ENCODE results near the gene FAR1. TPM values are rescaled to one million over a fixed set of nuclear protein-coding genes. Genes with fewer than 3 reads are reported as not detected.
"Not testable (repeated sequence)": the region's sequence is repeated elsewhere in the genome, so short reads cannot be mapped to it uniquely, and the experiment has no call there.

Gene FAR1
- total RNA-seq, 1 donor from 2014 or later, result 35.1 TPM

DNA sequence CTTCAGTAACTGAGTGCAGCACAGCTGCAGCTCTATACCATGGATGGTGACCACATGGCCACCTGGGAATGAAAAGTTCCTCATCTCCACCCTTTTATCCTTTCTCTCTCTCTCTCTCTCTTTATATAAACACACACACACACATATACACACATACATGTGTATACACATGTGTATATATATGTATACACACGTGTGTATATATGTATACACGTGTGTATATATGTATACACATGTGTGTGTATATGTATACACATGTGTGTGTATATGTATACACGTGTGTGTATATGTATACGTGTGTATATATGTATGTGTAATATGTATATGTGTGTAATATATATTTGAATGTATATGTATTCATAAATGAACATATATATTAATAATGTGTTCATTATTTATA lies 18.8 kb upstream of the FAR1 start:
- TF ChIP-seq, protein P1, sequence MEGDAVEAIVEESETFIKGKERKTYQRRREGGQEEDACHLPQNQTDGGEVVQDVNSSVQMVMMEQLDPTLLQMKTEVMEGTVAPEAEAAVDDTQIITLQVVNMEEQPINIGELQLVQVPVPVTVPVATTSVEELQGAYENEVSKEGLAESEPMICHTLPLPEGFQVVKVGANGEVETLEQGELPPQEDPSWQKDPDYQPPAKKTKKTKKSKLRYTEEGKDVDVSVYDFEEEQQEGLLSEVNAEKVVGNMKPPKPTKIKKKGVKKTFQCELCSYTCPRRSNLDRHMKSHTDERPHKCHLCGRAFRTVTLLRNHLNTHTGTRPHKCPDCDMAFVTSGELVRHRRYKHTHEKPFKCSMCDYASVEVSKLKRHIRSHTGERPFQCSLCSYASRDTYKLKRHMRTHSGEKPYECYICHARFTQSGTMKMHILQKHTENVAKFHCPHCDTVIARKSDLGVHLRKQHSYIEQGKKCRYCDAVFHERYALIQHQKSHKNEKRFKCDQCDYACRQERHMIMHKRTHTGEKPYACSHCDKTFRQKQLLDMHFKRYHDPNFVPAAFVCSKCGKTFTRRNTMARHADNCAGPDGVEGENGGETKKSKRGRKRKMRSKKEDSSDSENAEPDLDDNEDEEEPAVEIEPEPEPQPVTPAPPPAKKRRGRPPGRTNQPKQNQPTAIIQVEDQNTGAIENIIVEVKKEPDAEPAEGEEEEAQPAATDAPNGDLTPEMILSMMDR (IDR thresholded peaks at IDR 0.05; ENCODE audit: borderline replicate concordance), result no peak
- no peak for DNase-seq
- no peak overlapping the region for H3K27ac ChIP-seq (replicated peaks)
- no peaks in the 10 kb centered on the region for H3K9me3 ChIP-seq (replicated peaks)
- no peak overlapping the region for H3K4me3 ChIP-seq
- intact Hi-C loops (cut with micrococcal nuclease), result no loop called here
- H3K27me3 ChIP-seq (ENCODE audit: low read depth), result peaks cover 34% of the 10 kb centered on the region
- no peaks in the 10 kb centered on the region for H3K4me1 ChIP-seq
- no peaks in the 10 kb centered on the region for H3K36me3 ChIP-seq

DNA sequence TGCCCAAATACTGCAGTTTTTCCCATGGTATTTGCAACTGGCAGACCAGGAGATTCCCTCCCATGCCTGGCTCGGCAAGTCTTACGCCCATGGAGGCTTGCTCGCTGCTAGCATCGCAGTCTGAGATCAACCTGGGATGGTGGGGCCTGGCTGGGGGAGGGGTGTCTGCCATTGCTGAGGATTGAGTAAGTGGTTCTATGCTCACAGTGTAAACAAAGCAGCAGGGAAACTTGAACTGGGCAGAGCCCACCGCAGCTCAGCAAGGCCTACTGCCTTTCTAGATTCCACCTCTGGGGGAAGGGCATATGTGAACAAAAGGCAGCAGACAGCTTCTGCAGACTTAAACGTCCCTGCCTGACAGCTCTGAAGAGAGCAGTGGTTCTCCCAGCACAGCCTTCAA lies 17.0 kb upstream of the FAR1 start:
- H3K36me3 ChIP-seq; H3K4me1 ChIP-seq; intact Hi-C loops (cut with micrococcal nuclease); H3K27ac ChIP-seq (replicated peaks); H3K4me3 ChIP-seq; DNase-seq; H3K9me3 ChIP-seq (replicated peaks): not testable (repeated sequence)
- H3K27me3 ChIP-seq (ENCODE audit: low read depth), result peaks cover 34% of the 10 kb centered on the region

GRCh38 chr11:13661074-13661623 lies 7.3 kb upstream of the FAR1 start:
- no peaks in the 10 kb centered on the region for H3K27me3 ChIP-seq (ENCODE audit: low read depth)
- TF ChIP-seq, protein P1 (IDR thresholded peaks at IDR 0.05; ENCODE audit: borderline replicate concordance), result no peak
- H3K9me3 ChIP-seq (replicated peaks), result peaks cover 37% of the 10 kb centered on the region
- no peaks in the 10 kb centered on the region for H3K4me1 ChIP-seq
- no peak overlapping the region for H3K27ac ChIP-seq (replicated peaks)
- intact Hi-C loops (cut with micrococcal nuclease), result no loop called here
- no peak overlapping the region for H3K4me3 ChIP-seq
- no peaks in the 10 kb centered on the region for H3K36me3 ChIP-seq
- DNase-seq, result no peak

DNA sequence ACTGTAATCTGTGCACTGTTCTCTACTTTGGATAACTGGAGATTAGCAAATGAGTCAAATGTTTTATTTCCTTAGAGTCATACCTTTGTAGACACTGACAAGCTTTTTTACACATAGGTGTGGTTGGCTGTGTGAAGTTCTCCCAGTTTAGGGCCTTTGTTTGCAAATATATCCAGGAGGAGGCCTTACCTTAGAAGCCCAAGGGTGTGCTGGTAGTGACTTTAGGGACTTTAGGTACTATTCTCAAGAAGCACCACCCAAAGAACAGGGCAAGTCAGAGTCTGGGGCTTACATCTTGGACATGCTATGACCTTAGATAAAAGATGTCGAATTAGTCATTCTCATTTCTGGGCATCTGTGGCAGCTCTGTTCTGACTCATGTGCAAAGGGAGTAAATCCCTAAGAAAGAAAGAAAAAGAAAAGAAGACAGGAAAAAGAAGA lies 4.8 kb upstream of the FAR1 start:
- no peak overlapping the region for H3K4me3 ChIP-seq
- no peaks in the 10 kb centered on the region for H3K27me3 ChIP-seq (ENCODE audit: low read depth)
- intact Hi-C loops (cut with micrococcal nuclease), result no loop called here
- H3K9me3 ChIP-seq (replicated peaks), result peaks cover 14% of the 10 kb centered on the region
- TF ChIP-seq, protein P1 (IDR thresholded peaks at IDR 0.05; ENCODE audit: borderline replicate concordance), result no peak
- no peaks in the 10 kb centered on the region for H3K36me3 ChIP-seq
- peaks cover 12% of the 10 kb centered on the region for H3K4me1 ChIP-seq
- no peak for DNase-seq
- H3K27ac ChIP-seq (replicated peaks), result no peak overlapping the region

- no peaks in the 10 kb centered on the region for H3K27me3 ChIP-seq (ENCODE audit: low read depth)
- peaks cover 7% of the 10 kb centered on the region for H3K9me3 ChIP-seq (replicated peaks)
- DNase-seq, result no peak
- intact Hi-C loops (cut with micrococcal nuclease), result no loop called here
- TF ChIP-seq, protein P1 (IDR thresholded peaks at IDR 0.05; ENCODE audit: borderline replicate concordance), result no peak
- no peak overlapping the region for H3K27ac ChIP-seq (replicated peaks)
- no peaks in the 10 kb centered on the region for H3K36me3 ChIP-seq
- no peak overlapping the region for H3K4me3 ChIP-seq
- H3K4me1 ChIP-seq, result peaks cover 19% of the 10 kb centered on the region
These were observed 4.1 kb upstream of the FAR1 start for GRCh38 chr11:13664351-13664750.

DNA sequence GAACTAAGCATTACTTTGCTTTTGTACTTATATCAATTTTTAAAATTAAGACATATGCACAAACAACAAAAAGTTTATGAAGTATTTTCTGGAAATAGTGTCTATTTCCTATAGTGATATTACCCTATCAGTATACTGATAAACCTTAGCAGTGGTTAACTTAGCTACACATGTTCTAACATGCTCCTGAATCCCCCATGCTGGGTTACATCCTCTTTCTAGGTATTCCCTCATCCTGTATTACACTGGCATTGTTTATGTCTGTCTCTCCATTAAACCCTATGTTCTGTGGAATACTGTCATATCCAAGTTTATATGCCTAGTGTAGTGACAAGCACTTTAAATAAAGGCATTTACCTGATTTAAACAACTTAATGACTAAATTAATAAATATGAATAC lies 1.8 kb upstream of the FAR1 start:
- H3K4me3 ChIP-seq, result no peak overlapping the region
- H3K27me3 ChIP-seq (ENCODE audit: low read depth), result no peaks in the 10 kb centered on the region
- TF ChIP-seq, protein P1 (IDR thresholded peaks at IDR 0.05; ENCODE audit: borderline replicate concordance), result no peak
- no peak for DNase-seq
- H3K9me3 ChIP-seq (replicated peaks), result no peaks in the 10 kb centered on the region
- no peaks in the 10 kb centered on the region for H3K36me3 ChIP-seq
- intact Hi-C loops (cut with micrococcal nuclease), result no loop called here
- peaks cover 40% of the 10 kb centered on the region for H3K4me1 ChIP-seq
- H3K27ac ChIP-seq (replicated peaks), result no peak overlapping the region

Data from left ventricle myocardium inferior (tissue), 1 donor.